ENCODE measurements around the gene TICAM2. TPM values are rescaled to one million over a fixed set of nuclear protein-coding genes. Genes with fewer than 3 reads are reported as not detected.

Gene TICAM2
- total and polyA plus RNA-seq, 2 of the 8 experiments (the other 6 are each of a cell fraction or from before 2014, with no cell fraction given): 0.02 TPM; not detected in 1

DNA sequence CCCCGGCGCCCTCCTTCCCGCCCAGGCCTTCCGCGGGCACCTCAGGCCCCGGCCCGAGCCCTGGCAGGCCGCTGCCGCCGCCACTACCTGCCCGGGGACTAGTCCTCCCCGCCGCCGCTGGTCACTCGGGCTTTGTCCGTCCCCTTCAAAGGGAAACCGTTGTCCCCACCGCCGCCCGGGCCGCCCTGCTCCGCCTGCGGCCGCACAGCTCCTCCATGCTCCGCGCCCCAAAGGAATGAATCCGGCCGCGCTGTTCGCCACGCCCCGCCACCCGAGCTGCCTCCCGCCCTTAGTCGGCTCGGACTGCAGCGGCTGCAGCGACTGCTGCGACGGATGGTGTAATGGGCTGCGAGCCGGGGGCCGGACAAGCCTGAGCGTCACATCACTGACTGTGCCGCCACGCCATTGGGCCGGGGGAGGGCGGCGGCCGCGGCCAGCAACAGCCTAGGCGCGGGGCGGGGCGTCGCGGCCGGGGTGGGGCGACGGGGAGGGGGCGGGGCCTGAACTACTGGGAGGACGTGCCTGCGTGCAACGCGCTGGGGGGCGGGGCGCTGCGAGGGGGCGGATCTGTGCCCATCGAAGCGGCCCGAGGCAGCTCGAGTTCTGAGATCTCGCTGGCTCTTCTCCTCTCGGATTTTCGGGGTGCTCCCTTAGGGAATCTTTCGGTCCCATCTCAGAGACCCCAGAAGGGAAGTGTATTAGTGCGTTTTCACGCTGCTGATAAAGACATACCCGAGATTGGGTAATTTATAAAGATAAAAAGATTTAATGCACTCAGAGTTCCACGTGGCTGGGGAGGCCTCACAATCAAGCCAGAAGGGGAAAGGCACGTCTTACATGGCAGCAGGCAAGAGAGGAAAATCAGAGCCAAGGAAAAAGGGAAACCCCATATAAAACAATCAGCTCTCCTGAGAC, 57.6 kb downstream of the TICAM2 start, which contains the start of gene FEM1C (continued):
- TF ChIP-seq RBBP5 (IDR thresholded peaks at IDR 0.05; ENCODE audit: borderline replicate concordance, low read depth, low read length) (peak; percentile 62; the same call in 1 of the 2 replicates), MAFK (IDR thresholded peaks at IDR 0.05; ENCODE audit: low read depth, low read length) (no peak), EZH2 (IDR thresholded peaks at IDR 0.05; ENCODE audit: low read depth, low read length, severe bottlenecking) (no peak), RFX5 (IDR thresholded peaks at IDR 0.05; ENCODE audit: borderline replicate concordance, low read depth, low read length) (no peak), TBP (IDR thresholded peaks at IDR 0.05; ENCODE audit: low read depth, low read length) (peak; percentile 94), CREB1 (IDR thresholded peaks at IDR 0.05) (peak; percentile 87), SIX5 (IDR thresholded peaks at IDR 0.05; ENCODE audit: low read depth, low read length) (no peak), RAD21 (IDR thresholded peaks at IDR 0.05 in 1 of 2, conservative IDR thresholded peaks at IDR 0.05 in 1 of 2; ENCODE audit: low read depth in 2 of 2, low read length in 2 of 2) (no peak), CBX8 (IDR thresholded peaks at IDR 0.05; ENCODE audit: borderline replicate concordance, low read depth, low read length) (no peak), TCF12 (IDR thresholded peaks at IDR 0.05; ENCODE audit: low read depth, low read length) (0 out of 2 replicates have a peak, but pooled peaks have one; percentile 29), PHF8 (conservative IDR thresholded peaks at IDR 0.05; ENCODE audit: low read depth, low read length) (peak; percentile 95), KDM4A (IDR thresholded peaks at IDR 0.05; ENCODE audit: low read depth, low read length, severe bottlenecking) (peak; percentile 25), ZNF274 (IDR thresholded peaks at IDR 0.05; ENCODE audit: borderline replicate concordance, extremely low read depth, low read length) (no peak), GTF2F1 (IDR thresholded peaks at IDR 0.05; ENCODE audit: borderline replicate concordance, low read depth, low read length) (peak; percentile 56; the same call in 1 of the 2 replicates), ASH2L (IDR thresholded peaks at IDR 0.05; ENCODE audit: low read length) (peak; percentile 89), POLR2A (IDR thresholded peaks at IDR 0.05; ENCODE audit: control extremely low read depth in 1 of 2, low read depth in 2 of 2, low read length in 2 of 2) (peak; percentile 87 to 96), RNF2 (IDR thresholded peaks at IDR 0.05; ENCODE audit: borderline replicate concordance, low read depth, low read length, missing control alignments, poor library complexity, severe bottlenecking) (no peak), SP1 (IDR thresholded peaks at IDR 0.05; ENCODE audit: low read depth, low read length) (0 out of 2 replicates have a peak, but pooled peaks have one; percentile 45), SUZ12 (IDR thresholded peaks at IDR 0.05; ENCODE audit: low read length) (no peak), TAF1 (IDR thresholded peaks at IDR 0.05; ENCODE audit: low read depth, low read length) (peak; percentile 99), JUN (IDR thresholded peaks at IDR 0.05; ENCODE audit: low read depth, low read length) (no peak)
- TF ChIP-seq, protein P1, sequence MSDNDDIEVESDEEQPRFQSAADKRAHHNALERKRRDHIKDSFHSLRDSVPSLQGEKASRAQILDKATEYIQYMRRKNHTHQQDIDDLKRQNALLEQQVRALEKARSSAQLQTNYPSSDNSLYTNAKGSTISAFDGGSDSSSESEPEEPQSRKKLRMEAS (IDR thresholded peaks at IDR 0.05): peak; percentile 89
- TF ChIP-seq, protein P2, sequence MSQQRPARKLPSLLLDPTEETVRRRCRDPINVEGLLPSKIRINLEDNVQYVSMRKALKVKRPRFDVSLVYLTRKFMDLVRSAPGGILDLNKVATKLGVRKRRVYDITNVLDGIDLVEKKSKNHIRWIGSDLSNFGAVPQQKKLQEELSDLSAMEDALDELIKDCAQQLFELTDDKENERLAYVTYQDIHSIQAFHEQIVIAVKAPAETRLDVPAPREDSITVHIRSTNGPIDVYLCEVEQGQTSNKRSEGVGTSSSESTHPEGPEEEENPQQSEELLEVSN (IDR thresholded peaks at IDR 0.05): peak; percentile 56

Measured in H1 (cell line).